Skeletal muscle tissue (tissue), 4 donors: ENCODE results near the gene PTH1R. TPM values are rescaled to one million over a fixed set of nuclear protein-coding genes. Genes with fewer than 3 reads are reported as not detected.

Experiments
- H3K27ac ChIP-seq: one replicate; pipeline ENCODE4 v1.7.0; 2013; ENCODE audit warnings: mild to moderate bottlenecking, low read depth, low read length, inconsistent platforms
- H3K27me3 ChIP-seq, 3 donors: one replicate each; pipeline ENCODE4 v1.7.0; 2013; ENCODE audit warnings: low read length in 3 of 3; ENCODE audit not compliant: control insufficient read depth in 3 of 3, insufficient read depth in 3 of 3
- H3K36me3 ChIP-seq, 3 donors: one replicate each; pipeline ENCODE4 v1.7.0; 2013; ENCODE audit warnings: low read length in 3 of 3; ENCODE audit not compliant: control insufficient read depth in 3 of 3, insufficient read depth in 3 of 3
- H3K4me1 ChIP-seq, 3 donors: one replicate each; pipeline ENCODE4 v1.7.0; 2013; ENCODE audit warnings: low read length in 3 of 3, mild to moderate bottlenecking in 3 of 3; ENCODE audit not compliant: control insufficient read depth in 3 of 3, insufficient read depth in 3 of 3
- H3K4me3 ChIP-seq, 3 donors: one replicate each; pipeline ENCODE4 v1.7.0; 2013; ENCODE audit warnings: low read length in 3 of 3
- H3K9ac ChIP-seq, 3 donors: one replicate each; pipeline ENCODE4 v1.7.0; 2013; ENCODE audit warnings: low read length in 3 of 3, mild to moderate bottlenecking in 3 of 3, moderate library complexity in 2 of 3, low read depth in 1 of 3
- H3K9me3 ChIP-seq, 3 donors: one replicate each; pipeline ENCODE4 v1.7.0; 2013; ENCODE audit warnings: low read length in 3 of 3; ENCODE audit not compliant: control insufficient read depth in 3 of 3
- total RNA-seq: library from RNA; depleted of rRNA; stranded (reverse); fragments of >200 nt; gene quantifications from one replicate; pipeline ENCODE4 v1.2.3, GENCODE V29; 2014
- donor health status: Osteomylitis.

The PTH1R gene
- 9.4 TPM for total RNA-seq

- Histone ChIP-seq H3K27ac (no peak within 1 kb of the TSS), H3K27me3 (peaks cover 14 to 19% (median 14%) of the 10 kb centered on the region in 3 donors), H3K4me1 (peaks cover 12 to 26% (median 21%) of the 10 kb centered on the region in 3 donors), H3K9me3 (no peaks in the 10 kb centered on the region), H3K36me3 (no peaks in the 10 kb centered on the region), H3K9ac (no peak within 1 kb of the TSS), H3K4me3 (no peak within 1 kb of the TSS)
Measured at GRCh38 chr3:46877406-46878125, at the start of gene PTH1R. Gene PTH1R (plus strand): TSS chr3:46877721. CDS start chr3:46883560, 5,839 bp downstream.

GRCh38 chr3:46829699-46830208 lies 47.8 kb upstream of the PTH1R start:
- no peak overlapping the region for H3K27ac ChIP-seq
- peaks cover 0 to 6% (median 0%) of the 10 kb centered on the region in 3 donors for H3K4me1 ChIP-seq

GRCh38 chr3:46830801-46831200 lies 46.7 kb upstream of the PTH1R start:
- Histone ChIP-seq H3K27me3 (no peaks in the 10 kb centered on the region), H3K9ac (no peak overlapping the region), H3K9me3 (no peaks in the 10 kb centered on the region), H3K36me3 (peaks cover 0 to 31% (median 15%) of the 10 kb centered on the region in 3 donors), H3K4me3 (no peak overlapping the region), H3K4me1 (peaks cover 0 to 8% (median 0%) of the 10 kb centered on the region in 3 donors), H3K27ac (no peak overlapping the region)

More at GRCh38 chr3:46829699-46830208, 47.8 kb upstream of the PTH1R start:
- Histone ChIP-seq H3K27me3 (no peaks in the 10 kb centered on the region), H3K4me3 (no peak overlapping the region), H3K36me3 (peaks cover 0 to 27% (median 15%) of the 10 kb centered on the region in 3 donors), H3K9ac (no peak overlapping the region), H3K9me3 (no peaks in the 10 kb centered on the region)

- no peak overlapping the region for H3K27ac ChIP-seq
- H3K4me1 ChIP-seq = peaks cover 0 to 8% (median 0%) of the 10 kb centered on the region in 3 donors
- H3K27me3 ChIP-seq = no peaks in the 10 kb centered on the region
- no peaks in the 10 kb centered on the region for H3K9me3 ChIP-seq
- peaks cover 0 to 31% (median 15%) of the 10 kb centered on the region in 3 donors for H3K36me3 ChIP-seq
- H3K4me3 ChIP-seq = no peak overlapping the region
- H3K9ac ChIP-seq = no peak overlapping the region
Measured at GRCh38 chr3:46831316-46831715, 46.2 kb upstream of the PTH1R start.

- no peaks in the 10 kb centered on the region for H3K27me3 ChIP-seq
- H3K9ac ChIP-seq = no peak overlapping the region
- no peaks in the 10 kb centered on the region for H3K9me3 ChIP-seq
- peaks cover 0 to 31% (median 15%) of the 10 kb centered on the region in 3 donors for H3K36me3 ChIP-seq
- no peak overlapping the region for H3K27ac ChIP-seq
- H3K4me1 ChIP-seq = peaks cover 0 to 8% (median 0%) of the 10 kb centered on the region in 3 donors
- no peak overlapping the region for H3K4me3 ChIP-seq
Measured at GRCh38 chr3:46831841-46832240, 45.7 kb upstream of the PTH1R start.

- peaks cover 0 to 28% (median 15%) of the 10 kb centered on the region in 3 donors for H3K36me3 ChIP-seq
- peak overlapping the region in 1 of 3 donors; percentile 16 for H3K9ac ChIP-seq
- no peaks in the 10 kb centered on the region for H3K27me3 ChIP-seq
- H3K27ac ChIP-seq = no peak overlapping the region
- no peak overlapping the region for H3K4me3 ChIP-seq
- H3K9me3 ChIP-seq = no peaks in the 10 kb centered on the region
- peaks cover 0 to 8% (median 0%) of the 10 kb centered on the region in 3 donors for H3K4me1 ChIP-seq
Measured at GRCh38 chr3:46833346-46834300, 43.9 kb upstream of the PTH1R start.

GRCh38 chr3:46835054-46835453 lies 42.5 kb upstream of the PTH1R start:
- Histone ChIP-seq H3K27ac (no peak overlapping the region), H3K4me3 (no peak overlapping the region), H3K36me3 (peaks cover 0 to 26% (median 15%) of the 10 kb centered on the region in 3 donors), H3K9me3 (no peaks in the 10 kb centered on the region), H3K4me1 (peaks cover 0 to 8% (median 0%) of the 10 kb centered on the region in 3 donors), H3K27me3 (no peaks in the 10 kb centered on the region), H3K9ac (no peak overlapping the region)

- H3K27me3 ChIP-seq = no peaks in the 10 kb centered on the region
- peaks cover 0 to 26% (median 15%) of the 10 kb centered on the region in 3 donors for H3K36me3 ChIP-seq
- H3K27ac ChIP-seq = no peak overlapping the region
Measured at GRCh38 chr3:46835491-46835890, 42.0 kb upstream of the PTH1R start.

GRCh38 chr3:46838301-46838700 lies 39.2 kb upstream of the PTH1R start:
- Histone ChIP-seq H3K4me1 (peaks cover 0 to 8% (median 0%) of the 10 kb centered on the region in 3 donors), H3K36me3 (peaks cover 0 to 15% (median 6%) of the 10 kb centered on the region in 3 donors), H3K9ac (no peak overlapping the region), H3K27me3 (no peaks in the 10 kb centered on the region), H3K27ac (no peak overlapping the region), H3K9me3 (peaks cover 0 to 6% (median 0%) of the 10 kb centered on the region in 3 donors), H3K4me3 (no peak overlapping the region)

More at GRCh38 chr3:46835491-46835890, 42.0 kb upstream of the PTH1R start:
- H3K9me3 ChIP-seq = no peaks in the 10 kb centered on the region
- peaks cover 0 to 8% (median 0%) of the 10 kb centered on the region in 3 donors for H3K4me1 ChIP-seq
- H3K4me3 ChIP-seq = no peak overlapping the region
- no peak overlapping the region for H3K9ac ChIP-seq
